Prostate gland (tissue), 2 donors: ENCODE measurements around the gene DGKQ. TPM values are rescaled to one million over a fixed set of nuclear protein-coding genes. Genes with fewer than 3 reads are reported as not detected.

ENCODE experiments used
- DNase-seq: peaks from one replicate; pipeline ENCODE4 v3.0.0-alpha.2; 2019; ENCODE audit warnings: low spot score
- H3K27ac ChIP-seq, 2 donors: fragments of 200-600 bp; sonication (generic); 2 replicates each; pipeline ENCODE4 v1.5.1; 2017 to 2019
- H3K27me3 ChIP-seq: fragments of 200-600 bp; sonication (generic); replicated peaks from 2 replicates; pipeline ENCODE4 v1.5.1; 2019; ENCODE audit not compliant: insufficient read depth
- H3K36me3 ChIP-seq, 2 donors: fragments of 200-600 bp; sonication (generic); 1 replicate in 1 of 2; 2 replicates in 1 of 2; pipeline versions ENCODE4 v1.5.1 to v1.8.1; 2017 to 2019
- H3K4me1 ChIP-seq: fragments of 200-600 bp; sonication (generic); replicated peaks from 2 replicates; pipeline ENCODE4 v1.5.1; 2019
- H3K4me3 ChIP-seq, 2 donors: fragments of 200-600 bp; sonication (generic); 2 replicates each; pipeline ENCODE4 v1.5.1; 2017 to 2019
- H3K9me3 ChIP-seq: fragments of 200-600 bp; sonication (generic); 2 replicates; pipeline ENCODE4 v1.5.1; 2017
- POLR2A ChIP-seq: fragments of 450-650 bp; IDR thresholded peaks from one replicate; pipeline ENCODE4 v1.6.1; 2016; ENCODE audit warnings: antibody characterized with exemption, mild to moderate bottlenecking
- POLR2AphosphoS5 ChIP-seq: sonication (generic); formaldehyde crosslinking; IDR thresholded peaks from one replicate; pipeline ENCODE4 v1.6.1; 2017; ENCODE audit warnings: antibody characterized with exemption
- WGBS: methylation state at CpG from one replicate; pipeline ENCODE4 v1.1.5; 2018; 5-methylcytosine and 5-hydroxymethylcytosine counted together
- intact Hi-C: fragments of 100-400 bp; cut with DNase I; formaldehyde crosslinking; loops from one replicate; pipeline ENCODE4 v1.14.2; 2022
- total RNA-seq, 2 donors: library from RNA; depleted of rRNA; stranded (reverse); fragments of >200 nt; gene quantifications; one replicate each; pipeline ENCODE4 v1.1.0, GENCODE V29; 2016
- TF ChIP-seq, protein P1 (sequence below), 4 experiments: fragments of 200-600 bp in 2 of 4; fragments of 450-650 bp in 2 of 4; sonication (generic) in 2 of 4; IDR thresholded peaks; 1 replicate in 3 of 4; 2 replicates in 1 of 4; pipeline ENCODE4 v1.5.1; 2016 to 2019; ENCODE audit warnings: antibody characterized with exemption in 4 of 4, mild to moderate bottlenecking in 2 of 4, moderate library complexity in 2 of 4

Gene DGKQ
- total RNA-seq, 2 donors from 2014 or later = 10.4 to 17.1 TPM

DNA sequence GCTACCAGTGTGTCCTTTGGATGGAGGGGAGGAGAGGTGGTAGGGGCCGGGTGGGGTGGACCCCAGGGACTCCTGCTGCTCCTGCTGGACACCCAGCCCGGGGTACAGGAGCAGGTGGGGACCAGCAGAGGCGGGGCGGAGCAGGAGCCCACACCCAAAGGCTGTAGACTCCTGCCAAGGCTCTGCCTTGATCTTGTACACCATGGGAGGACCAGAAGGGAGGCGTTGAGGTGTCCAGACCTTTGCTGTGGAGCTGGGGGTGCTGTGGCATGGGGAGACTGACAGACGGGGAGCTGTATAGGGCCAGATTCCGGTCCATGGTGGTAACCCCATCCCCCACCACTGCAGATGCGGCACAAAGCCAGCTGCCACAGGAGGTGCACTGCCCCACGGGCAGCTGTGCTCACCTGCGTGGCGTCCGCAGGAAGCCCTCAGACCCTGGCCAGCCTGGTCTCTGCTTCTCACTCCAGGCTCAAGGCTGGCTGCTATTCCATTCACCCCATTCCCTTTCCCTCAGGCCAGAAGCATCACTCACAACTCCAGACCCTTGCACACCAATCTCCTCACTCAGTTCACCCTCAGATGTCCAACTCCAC lies 24.8 kb upstream of the DGKQ start:
- Histone ChIP-seq H3K27me3 (peaks cover 28% of the 10 kb centered on the region), H3K4me1 (peaks cover 18% of the 10 kb centered on the region), H3K36me3 (no peaks in the 10 kb centered on the region), H3K9me3 (no peaks in the 10 kb centered on the region), H3K27ac (no peak overlapping the region), H3K4me3 (no peak overlapping the region)
- DNase-seq = no peak
- WGBS = 36% methylated on average over 12 of the region's 12 CpGs
- TF ChIP-seq POLR2A (no peak), POLR2AphosphoS5 (no peak)
- TF ChIP-seq, protein P1, sequence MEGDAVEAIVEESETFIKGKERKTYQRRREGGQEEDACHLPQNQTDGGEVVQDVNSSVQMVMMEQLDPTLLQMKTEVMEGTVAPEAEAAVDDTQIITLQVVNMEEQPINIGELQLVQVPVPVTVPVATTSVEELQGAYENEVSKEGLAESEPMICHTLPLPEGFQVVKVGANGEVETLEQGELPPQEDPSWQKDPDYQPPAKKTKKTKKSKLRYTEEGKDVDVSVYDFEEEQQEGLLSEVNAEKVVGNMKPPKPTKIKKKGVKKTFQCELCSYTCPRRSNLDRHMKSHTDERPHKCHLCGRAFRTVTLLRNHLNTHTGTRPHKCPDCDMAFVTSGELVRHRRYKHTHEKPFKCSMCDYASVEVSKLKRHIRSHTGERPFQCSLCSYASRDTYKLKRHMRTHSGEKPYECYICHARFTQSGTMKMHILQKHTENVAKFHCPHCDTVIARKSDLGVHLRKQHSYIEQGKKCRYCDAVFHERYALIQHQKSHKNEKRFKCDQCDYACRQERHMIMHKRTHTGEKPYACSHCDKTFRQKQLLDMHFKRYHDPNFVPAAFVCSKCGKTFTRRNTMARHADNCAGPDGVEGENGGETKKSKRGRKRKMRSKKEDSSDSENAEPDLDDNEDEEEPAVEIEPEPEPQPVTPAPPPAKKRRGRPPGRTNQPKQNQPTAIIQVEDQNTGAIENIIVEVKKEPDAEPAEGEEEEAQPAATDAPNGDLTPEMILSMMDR (IDR thresholded peaks at IDR 0.05) = no peak
- intact Hi-C loops = no loop called here

DNA sequence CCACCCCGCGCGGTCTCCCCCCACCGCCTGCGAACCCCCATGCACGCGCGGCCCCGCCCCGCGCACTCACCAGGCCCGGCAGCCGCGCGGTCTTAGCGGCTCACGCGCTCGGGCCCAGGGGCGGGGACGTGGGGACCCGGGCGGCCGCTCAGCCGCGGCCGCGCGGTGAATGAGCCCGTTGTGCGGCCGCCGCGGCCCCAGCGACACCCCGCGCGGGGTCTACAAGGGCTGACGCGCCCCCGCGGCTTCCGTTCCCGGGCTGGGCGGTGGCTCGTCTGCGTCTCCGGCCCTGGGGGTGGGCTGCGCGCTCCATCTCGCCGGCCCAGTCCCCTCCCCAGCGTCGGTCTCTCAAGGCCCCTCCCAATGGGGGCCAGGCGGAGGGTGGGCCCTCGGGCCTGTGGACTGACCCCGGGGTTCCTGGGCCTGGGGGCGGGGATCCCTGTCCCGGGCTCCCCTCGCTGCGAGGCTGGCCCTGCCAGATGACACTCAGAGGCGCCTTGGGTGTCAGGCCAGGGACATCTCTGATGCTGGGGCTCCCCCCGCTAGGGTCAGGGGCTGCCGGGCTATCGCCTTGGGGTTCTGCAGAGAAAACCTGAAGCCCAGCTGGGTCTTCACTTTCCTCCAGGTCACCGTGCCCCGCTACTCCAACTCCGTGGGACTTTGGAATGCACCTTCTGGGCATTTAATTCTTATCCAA lies 24.2 kb upstream of the DGKQ start:
- intact Hi-C loops = no loop called here
- no peaks in the 10 kb centered on the region for H3K9me3 ChIP-seq
- H3K27ac ChIP-seq = no peak overlapping the region
- DNase-seq = no peak
- H3K27me3 ChIP-seq = peaks cover 22% of the 10 kb centered on the region
- TF ChIP-seq POLR2AphosphoS5 (no peak), POLR2A (no peak)
- TF ChIP-seq, protein P1 (IDR thresholded peaks at IDR 0.05) = no peak
- peaks cover 16% of the 10 kb centered on the region for H3K4me1 ChIP-seq
- WGBS = 3% methylated on average over 49 of the region's 68 CpGs
- peak overlapping the region; percentile 18 to 29 for H3K4me3 ChIP-seq
- no peaks in the 10 kb centered on the region for H3K36me3 ChIP-seq

DNA sequence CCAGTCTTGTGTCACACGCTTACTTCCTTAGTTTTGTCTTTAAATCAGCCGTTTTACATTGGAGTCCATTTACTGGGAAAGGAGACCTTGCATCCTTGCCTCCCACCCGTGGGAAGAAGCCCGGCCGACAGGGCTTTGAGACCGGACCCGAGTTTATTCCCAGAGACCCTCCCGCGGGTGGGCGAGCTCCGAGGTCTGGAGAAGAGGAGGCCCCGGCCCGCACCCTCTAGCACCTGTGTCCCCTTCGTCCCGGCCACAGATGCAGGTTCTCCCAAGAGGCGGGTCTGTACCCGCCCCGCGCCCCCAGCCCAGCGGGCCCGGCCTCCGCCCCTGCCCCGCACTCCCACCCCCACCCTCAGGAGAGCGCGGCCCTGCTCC lies 23.6 kb upstream of the DGKQ start:
- Histone ChIP-seq H3K4me1 (peaks cover 12% of the 10 kb centered on the region), H3K9me3 (no peaks in the 10 kb centered on the region), H3K4me3 (peak overlapping the region in 1 of 2 donors; percentile 29), H3K27ac (no peak overlapping the region), H3K36me3 (no peaks in the 10 kb centered on the region), H3K27me3 (peaks cover 16% of the 10 kb centered on the region)
- intact Hi-C loops = no loop called here
- 11% methylated on average over 20 of the region's 25 CpGs for WGBS
- DNase-seq = no peak
- no peak for TF ChIP-seq POLR2AphosphoS5
- TF ChIP-seq, protein P1 (IDR thresholded peaks at IDR 0.05) = no peak
- no peak for TF ChIP-seq POLR2A

GRCh38 chr4:996030-996996 lies 22.9 kb upstream of the DGKQ start:
- TF ChIP-seq, protein P1 (IDR thresholded peaks at IDR 0.05) = no peak
- TF ChIP-seq POLR2A = no peak
- no peak for TF ChIP-seq POLR2AphosphoS5
- H3K4me3 ChIP-seq = no peak overlapping the region
- peaks cover 10% of the 10 kb centered on the region for H3K27me3 ChIP-seq
- H3K9me3 ChIP-seq = no peaks in the 10 kb centered on the region
- no peak overlapping the region for H3K27ac ChIP-seq
- intact Hi-C loops = no loop called here
- no peaks in the 10 kb centered on the region for H3K36me3 ChIP-seq
- WGBS = 62% methylated on average over 15 of the region's 15 CpGs
- DNase-seq = no peak
- peaks cover 12% of the 10 kb centered on the region for H3K4me1 ChIP-seq
